ENCODE measurements around the gene CENPP. TPM values are rescaled to one million over a fixed set of nuclear protein-coding genes. Genes with fewer than 3 reads are reported as not detected.
"Not testable (repeated sequence)": the region's sequence is repeated elsewhere in the genome, so short reads cannot be mapped to it uniquely, and the experiment has no call there.

CENPP gene
- total and polyA plus RNA-seq, 2 donors from 2014 or later: 1.2 to 4.2 TPM

DNA sequence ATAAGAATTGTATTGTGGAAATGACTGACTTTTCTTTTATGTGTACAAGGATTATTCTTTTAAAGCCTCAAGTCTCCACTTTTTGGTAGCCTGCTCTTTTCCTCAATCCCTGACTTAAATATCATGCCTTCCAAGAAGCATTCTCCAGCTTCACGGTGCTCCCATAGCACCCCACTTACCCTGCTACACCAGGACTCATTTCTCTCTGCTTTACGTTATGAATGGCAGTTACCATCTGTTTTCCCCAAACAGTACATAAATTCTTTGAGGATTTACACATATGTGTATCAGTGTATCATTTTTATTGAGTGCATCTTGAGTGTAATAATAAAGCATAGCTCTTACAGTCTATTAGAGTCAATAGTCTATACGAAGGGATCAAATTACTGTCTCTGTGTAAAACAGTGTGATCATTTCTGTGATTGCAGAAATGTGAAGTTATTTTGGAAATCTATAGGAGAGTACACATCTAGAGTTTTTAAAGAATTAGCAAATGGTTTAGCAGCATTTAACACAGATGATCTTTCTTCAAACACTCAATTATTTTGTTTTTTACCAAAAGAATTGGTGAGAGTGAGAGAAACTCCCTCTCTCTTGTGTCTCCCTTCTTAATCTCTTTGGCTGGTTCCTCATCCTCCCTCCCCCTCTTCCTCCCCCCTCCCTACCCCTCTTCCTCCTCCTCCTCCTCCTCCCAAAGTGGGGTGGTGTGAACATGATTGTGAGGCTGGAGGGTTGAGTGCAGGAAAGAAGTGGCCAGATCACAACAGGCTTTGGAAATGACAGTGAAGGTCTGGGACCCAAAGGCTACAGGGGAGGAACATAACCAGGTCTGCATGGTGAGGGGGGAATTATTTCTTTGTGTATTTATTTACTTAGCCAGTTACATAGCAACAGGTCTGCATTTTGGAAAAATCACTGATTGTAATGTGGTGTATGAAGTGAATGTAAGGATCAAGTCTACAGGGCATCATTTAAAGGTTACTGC, 237.7 kb downstream of the CENPP start:
- no peaks in the 10 kb centered on the region for H3K4me1 ChIP-seq (ENCODE audit: control insufficient read depth in 2 of 3, insufficient read depth in 2 of 3, low read depth in 1 of 3, low read length in 3 of 3)
- H3K27ac ChIP-seq (ENCODE audit: low read depth in 2 of 2, low read length in 2 of 2): no peak overlapping the region
- DNase-seq (peak in 1 of 5 donors; percentile 23), FAIRE-seq (no peak)
- H3K9me3 ChIP-seq (ENCODE audit: control insufficient read depth in 2 of 3, insufficient read depth in 1 of 3, low read length in 3 of 3): no peaks in the 10 kb centered on the region
- H3K27me3 ChIP-seq (ENCODE audit: control insufficient read depth, insufficient read depth, low read length): no peaks in the 10 kb centered on the region
- H3K9ac ChIP-seq (ENCODE audit: low read length in 3 of 3): no peak overlapping the region
- TF ChIP-seq, protein P1, sequence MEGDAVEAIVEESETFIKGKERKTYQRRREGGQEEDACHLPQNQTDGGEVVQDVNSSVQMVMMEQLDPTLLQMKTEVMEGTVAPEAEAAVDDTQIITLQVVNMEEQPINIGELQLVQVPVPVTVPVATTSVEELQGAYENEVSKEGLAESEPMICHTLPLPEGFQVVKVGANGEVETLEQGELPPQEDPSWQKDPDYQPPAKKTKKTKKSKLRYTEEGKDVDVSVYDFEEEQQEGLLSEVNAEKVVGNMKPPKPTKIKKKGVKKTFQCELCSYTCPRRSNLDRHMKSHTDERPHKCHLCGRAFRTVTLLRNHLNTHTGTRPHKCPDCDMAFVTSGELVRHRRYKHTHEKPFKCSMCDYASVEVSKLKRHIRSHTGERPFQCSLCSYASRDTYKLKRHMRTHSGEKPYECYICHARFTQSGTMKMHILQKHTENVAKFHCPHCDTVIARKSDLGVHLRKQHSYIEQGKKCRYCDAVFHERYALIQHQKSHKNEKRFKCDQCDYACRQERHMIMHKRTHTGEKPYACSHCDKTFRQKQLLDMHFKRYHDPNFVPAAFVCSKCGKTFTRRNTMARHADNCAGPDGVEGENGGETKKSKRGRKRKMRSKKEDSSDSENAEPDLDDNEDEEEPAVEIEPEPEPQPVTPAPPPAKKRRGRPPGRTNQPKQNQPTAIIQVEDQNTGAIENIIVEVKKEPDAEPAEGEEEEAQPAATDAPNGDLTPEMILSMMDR (IDR thresholded peaks at IDR 0.05; ENCODE audit: borderline replicate concordance, extremely low read depth, insufficient read depth): no peak
- intact Hi-C loops (cut with DNase I): no loop called here
- H3K36me3 ChIP-seq (ENCODE audit: control insufficient read depth in 2 of 3, insufficient read depth in 3 of 3, low read length in 3 of 3): no peaks in the 10 kb centered on the region
- H3K4me3 ChIP-seq (ENCODE audit: low read length in 3 of 3): no peak overlapping the region

DNA sequence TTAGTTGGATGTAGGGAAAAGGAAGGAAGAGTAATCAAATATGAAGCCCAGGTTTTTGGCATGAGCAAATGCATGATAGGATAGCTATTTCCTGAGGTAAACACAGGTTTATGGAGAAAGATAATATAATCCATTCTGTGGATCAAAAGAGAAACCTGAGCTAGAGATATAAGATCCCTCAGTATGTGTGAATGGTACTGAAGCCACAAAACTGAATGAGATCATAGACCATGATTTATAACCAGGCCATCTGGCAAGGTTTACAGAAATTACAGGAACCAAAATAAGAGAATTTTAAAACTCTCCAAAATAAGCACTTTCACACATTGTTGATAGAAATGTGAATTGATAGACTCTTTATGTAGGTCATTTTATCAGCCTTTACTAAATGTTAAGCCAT, 238.8 kb downstream of the CENPP start:
- no peak for FAIRE-seq
- H3K9ac ChIP-seq (ENCODE audit: low read length in 3 of 3): no peak overlapping the region

DNA sequence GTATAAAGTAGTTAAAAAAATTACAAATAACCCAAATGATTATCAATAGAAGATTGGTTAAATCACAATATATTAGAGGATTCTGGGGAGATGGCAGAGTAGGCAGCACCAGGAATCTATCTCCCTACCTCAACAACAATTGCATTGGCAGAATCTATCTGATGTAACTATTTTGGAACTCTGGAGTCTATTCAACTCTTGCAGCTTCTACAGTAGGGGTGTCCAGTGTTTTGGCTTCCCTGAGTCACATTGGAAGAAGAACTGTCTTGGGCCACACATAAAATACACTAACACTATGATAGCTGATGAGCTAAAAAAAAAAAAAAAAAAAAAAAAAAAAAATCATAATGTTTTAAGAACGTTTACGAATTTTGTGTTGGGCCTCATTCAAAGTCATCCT, 239.2 kb downstream of the CENPP start:
- intact Hi-C loops (cut with DNase I): no loop called here
- no peak overlapping the region for H3K27ac ChIP-seq (ENCODE audit: low read depth in 2 of 2, low read length in 2 of 2)
- DNase-seq (no peak), FAIRE-seq (no peak)
- no peaks in the 10 kb centered on the region for H3K27me3 ChIP-seq (ENCODE audit: control insufficient read depth, insufficient read depth, low read length)
- TF ChIP-seq, protein P1 (IDR thresholded peaks at IDR 0.05; ENCODE audit: borderline replicate concordance, extremely low read depth, insufficient read depth): no peak
- H3K9ac ChIP-seq (ENCODE audit: low read length in 3 of 3): no peak overlapping the region
- H3K4me3 ChIP-seq (ENCODE audit: low read length in 3 of 3): no peak overlapping the region
- H3K4me1 ChIP-seq (ENCODE audit: control insufficient read depth in 2 of 3, insufficient read depth in 2 of 3, low read depth in 1 of 3, low read length in 3 of 3): no peaks in the 10 kb centered on the region
- H3K36me3 ChIP-seq (ENCODE audit: control insufficient read depth in 2 of 3, insufficient read depth in 3 of 3, low read length in 3 of 3): no peaks in the 10 kb centered on the region
- no peaks in the 10 kb centered on the region for H3K9me3 ChIP-seq (ENCODE audit: control insufficient read depth in 2 of 3, insufficient read depth in 1 of 3, low read length in 3 of 3)

More for the DNA sequence above, 238.8 kb downstream of the CENPP start:
- DNase-seq: peak in 1 of 5 donors; percentile 41
- Histone ChIP-seq H3K36me3 (ENCODE audit: control insufficient read depth in 2 of 3, insufficient read depth in 3 of 3, low read length in 3 of 3) (no peaks in the 10 kb centered on the region), H3K27me3 (ENCODE audit: control insufficient read depth, insufficient read depth, low read length) (no peaks in the 10 kb centered on the region), H3K27ac (ENCODE audit: low read depth in 2 of 2, low read length in 2 of 2) (no peak overlapping the region), H3K4me1 (ENCODE audit: control insufficient read depth in 2 of 3, insufficient read depth in 2 of 3, low read depth in 1 of 3, low read length in 3 of 3) (no peaks in the 10 kb centered on the region), H3K4me3 (ENCODE audit: low read length in 3 of 3) (no peak overlapping the region), H3K9me3 (ENCODE audit: control insufficient read depth in 2 of 3, insufficient read depth in 1 of 3, low read length in 3 of 3) (no peaks in the 10 kb centered on the region)
- intact Hi-C loops (cut with DNase I): no loop called here
- TF ChIP-seq, protein P1 (IDR thresholded peaks at IDR 0.05; ENCODE audit: borderline replicate concordance, extremely low read depth, insufficient read depth): no peak

DNA sequence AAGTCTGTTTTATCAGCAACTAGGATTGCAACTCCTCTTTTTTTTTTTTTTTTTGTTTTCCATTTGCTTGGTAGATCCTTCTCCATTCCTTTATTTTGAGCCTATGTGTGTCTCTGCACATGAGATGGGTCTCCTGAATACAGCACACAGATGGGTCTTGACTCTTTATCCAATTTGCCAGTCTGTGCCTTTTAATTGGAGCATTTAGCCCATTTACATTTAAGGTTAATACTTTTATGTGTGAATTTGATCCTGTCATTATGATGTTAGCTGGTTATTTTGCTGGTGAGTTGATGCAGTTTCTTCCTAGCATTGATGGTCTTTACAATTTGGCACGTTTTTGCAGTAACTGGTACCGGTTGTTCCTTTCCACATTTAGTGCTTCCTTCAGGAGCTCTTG, 246.1 kb downstream of the CENPP start:
- intact Hi-C loops (cut with DNase I); H3K9ac ChIP-seq (ENCODE audit: low read length in 3 of 3); H3K27me3 ChIP-seq (ENCODE audit: control insufficient read depth, insufficient read depth, low read length); DNase-seq; H3K36me3 ChIP-seq (ENCODE audit: control insufficient read depth in 2 of 3, insufficient read depth in 3 of 3, low read length in 3 of 3); H3K9me3 ChIP-seq (ENCODE audit: control insufficient read depth in 2 of 3, insufficient read depth in 1 of 3, low read length in 3 of 3); H3K4me1 ChIP-seq (ENCODE audit: control insufficient read depth in 2 of 3, insufficient read depth in 2 of 3, low read depth in 1 of 3, low read length in 3 of 3); FAIRE-seq; H3K4me3 ChIP-seq (ENCODE audit: low read length in 3 of 3); H3K27ac ChIP-seq (ENCODE audit: low read depth in 2 of 2, low read length in 2 of 2): not testable (repeated sequence)

DNA sequence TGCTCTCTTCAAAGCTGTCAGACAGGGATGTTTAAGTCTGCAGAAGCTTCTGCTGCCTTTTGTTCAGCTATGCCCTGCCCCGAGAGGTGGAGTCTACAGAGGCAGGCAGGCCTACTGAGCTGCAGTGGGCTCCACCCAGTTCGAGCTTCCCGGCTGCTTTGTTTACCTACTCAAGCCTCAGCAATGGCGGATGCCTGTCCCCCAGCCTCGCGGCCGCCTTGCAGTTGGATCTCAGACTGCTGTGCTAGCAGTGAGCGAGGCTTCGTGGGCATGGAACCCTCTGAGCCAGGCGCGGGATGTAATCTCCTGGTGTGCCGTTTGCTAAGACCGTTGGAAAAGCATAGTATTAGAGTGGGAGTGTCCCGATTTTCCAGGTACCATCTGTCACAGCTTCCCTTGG, 247.9 kb downstream of the CENPP start:
- H3K9me3 ChIP-seq (ENCODE audit: control insufficient read depth in 2 of 3, insufficient read depth in 1 of 3, low read length in 3 of 3); H3K9ac ChIP-seq (ENCODE audit: low read length in 3 of 3); DNase-seq; H3K36me3 ChIP-seq (ENCODE audit: control insufficient read depth in 2 of 3, insufficient read depth in 3 of 3, low read length in 3 of 3); intact Hi-C loops (cut with DNase I); FAIRE-seq; H3K4me3 ChIP-seq (ENCODE audit: low read length in 3 of 3); H3K27ac ChIP-seq (ENCODE audit: low read depth in 2 of 2, low read length in 2 of 2); H3K27me3 ChIP-seq (ENCODE audit: control insufficient read depth, insufficient read depth, low read length); H3K4me1 ChIP-seq (ENCODE audit: control insufficient read depth in 2 of 3, insufficient read depth in 2 of 3, low read depth in 1 of 3, low read length in 3 of 3): not testable (repeated sequence)

Data from kidney (tissue), 14 donors.